Cardiac muscle cell (in vitro differentiated cells and primary cell): ENCODE results near the gene OR51V1. TPM values are rescaled to one million over a fixed set of nuclear protein-coding genes. Genes with fewer than 3 reads are reported as not detected.

Source experiments
- DNase-seq, 2 donors: peaks; one replicate each; pipeline versions ENCODE4 v3.0.0 to v3.0.0-alpha.2; 2010 to 2017; ENCODE audit warnings: low read depth in 1 of 2, low spot score in 1 of 2
- H3K27ac ChIP-seq: fragments of 200-600 bp; sonication (generic); 2 replicates; pipeline ENCODE4 v1.5.1; 2016
- H3K27me3 ChIP-seq: fragments of 200-600 bp; sonication (generic); 2 replicates; pipeline ENCODE4 v1.6.0; 2016; ENCODE audit warnings: control low read depth
- H3K36me3 ChIP-seq: fragments of 200-600 bp; sonication (generic); 2 replicates; pipeline ENCODE4 v1.5.1; 2016; ENCODE audit warnings: control low read depth
- H3K4me1 ChIP-seq: fragments of 200-600 bp; sonication (generic); 2 replicates; pipeline ENCODE4 v1.8.1; 2017; ENCODE audit warnings: low read depth, mild to moderate bottlenecking, mixed run types
- H3K4me3 ChIP-seq: fragments of 200-600 bp; sonication (generic); 2 replicates; pipeline ENCODE4 v1.5.1; 2016; ENCODE audit warnings: mild to moderate bottlenecking
- H3K9me3 ChIP-seq: fragments of 200-600 bp; sonication (generic); 2 replicates; pipeline ENCODE4 v1.5.1; 2017; ENCODE audit warnings: low read depth, mild to moderate bottlenecking, control low read depth
- polyA plus RNA-seq: library from polyadenylated mRNA; unstranded; fragments of >200 nt; fragmentation: Nextera tagmentation; extraction: Ambion mirVana; gene quantifications from 2 replicates; pipeline ENCODE4 v1.2.1, GENCODE V29; 2016
- total RNA-seq: library from RNA; depleted of rRNA; stranded (reverse); fragments of >200 nt; gene quantifications from 2 replicates; pipeline ENCODE4 v1.2.3, GENCODE V29; 2016
- TF ChIP-seq, protein P1 (sequence below): IDR thresholded peaks from 2 replicates; pipeline ENCODE4 v1.5.1; 2012; ENCODE audit warnings: low read depth, mild to moderate bottlenecking, low read length

OR51V1 gene
- total and polyA plus RNA-seq, 2 experiments from 2014 or later = not detected

GRCh38 chr11:5225480-5225871 lies 25.0 kb upstream of the OR51V1 start:
- Histone ChIP-seq H3K4me1 (no peaks in the 10 kb centered on the region), H3K27me3 (no peaks in the 10 kb centered on the region), H3K9me3 (no peaks in the 10 kb centered on the region), H3K4me3 (no peak overlapping the region), H3K36me3 (no peaks in the 10 kb centered on the region), H3K27ac (no peak overlapping the region)
- TF ChIP-seq, protein P1, sequence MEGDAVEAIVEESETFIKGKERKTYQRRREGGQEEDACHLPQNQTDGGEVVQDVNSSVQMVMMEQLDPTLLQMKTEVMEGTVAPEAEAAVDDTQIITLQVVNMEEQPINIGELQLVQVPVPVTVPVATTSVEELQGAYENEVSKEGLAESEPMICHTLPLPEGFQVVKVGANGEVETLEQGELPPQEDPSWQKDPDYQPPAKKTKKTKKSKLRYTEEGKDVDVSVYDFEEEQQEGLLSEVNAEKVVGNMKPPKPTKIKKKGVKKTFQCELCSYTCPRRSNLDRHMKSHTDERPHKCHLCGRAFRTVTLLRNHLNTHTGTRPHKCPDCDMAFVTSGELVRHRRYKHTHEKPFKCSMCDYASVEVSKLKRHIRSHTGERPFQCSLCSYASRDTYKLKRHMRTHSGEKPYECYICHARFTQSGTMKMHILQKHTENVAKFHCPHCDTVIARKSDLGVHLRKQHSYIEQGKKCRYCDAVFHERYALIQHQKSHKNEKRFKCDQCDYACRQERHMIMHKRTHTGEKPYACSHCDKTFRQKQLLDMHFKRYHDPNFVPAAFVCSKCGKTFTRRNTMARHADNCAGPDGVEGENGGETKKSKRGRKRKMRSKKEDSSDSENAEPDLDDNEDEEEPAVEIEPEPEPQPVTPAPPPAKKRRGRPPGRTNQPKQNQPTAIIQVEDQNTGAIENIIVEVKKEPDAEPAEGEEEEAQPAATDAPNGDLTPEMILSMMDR = no peak
- DNase-seq = no peak

GRCh38 chr11:5224538-5225479 lies 24.3 kb upstream of the OR51V1 start:
- Histone ChIP-seq H3K4me3 (no peak overlapping the region), H3K4me1 (no peaks in the 10 kb centered on the region), H3K27me3 (no peaks in the 10 kb centered on the region), H3K36me3 (no peaks in the 10 kb centered on the region), H3K9me3 (no peaks in the 10 kb centered on the region), H3K27ac (no peak overlapping the region)
- TF ChIP-seq, protein P1 = no peak
- DNase-seq = no peak

DNA sequence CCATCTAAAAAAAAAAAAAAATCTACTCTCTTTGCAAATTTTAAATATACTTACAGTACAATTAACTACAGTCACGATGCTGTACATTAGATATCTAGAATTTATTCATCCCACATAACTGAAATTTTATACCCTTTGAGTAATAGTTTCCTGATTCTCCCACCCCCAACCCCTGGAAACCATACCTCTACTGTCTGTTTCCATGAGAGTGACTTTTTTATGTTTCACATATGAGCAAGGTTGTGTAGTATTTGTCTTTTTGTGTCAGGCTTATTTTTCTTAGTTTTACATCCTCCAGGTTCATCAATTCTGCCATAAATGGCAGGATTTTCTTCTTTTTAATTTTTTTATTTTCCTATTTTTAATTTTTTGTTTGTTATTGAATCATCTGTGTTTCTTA lies 23.2 kb upstream of the OR51V1 start:
- Histone ChIP-seq H3K36me3 (no peaks in the 10 kb centered on the region), H3K4me1 (no peaks in the 10 kb centered on the region), H3K4me3 (no peak overlapping the region), H3K27ac (no peak overlapping the region), H3K9me3 (no peaks in the 10 kb centered on the region), H3K27me3 (no peaks in the 10 kb centered on the region)
- no peak for DNase-seq
- TF ChIP-seq, protein P1 = no peak

DNA sequence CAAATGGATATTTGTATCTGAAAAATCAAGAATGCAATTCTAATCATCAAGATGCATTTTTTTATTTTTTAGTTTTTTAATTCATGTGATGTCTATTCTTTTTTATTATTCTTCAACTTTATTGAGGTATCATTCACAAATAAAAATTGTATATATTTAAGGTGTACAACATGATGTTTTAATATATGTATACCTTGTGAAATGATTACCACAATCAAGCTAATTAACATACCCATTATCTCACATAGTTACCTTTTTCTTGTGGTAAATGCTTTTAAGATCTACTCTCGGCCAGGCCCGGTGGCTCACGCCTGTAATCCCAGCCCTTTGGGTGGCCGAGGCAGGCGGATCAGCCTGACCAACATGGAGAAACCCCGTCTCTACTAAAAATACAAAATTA lies 22.7 kb upstream of the OR51V1 start:
- no peaks in the 10 kb centered on the region for H3K36me3 ChIP-seq
- TF ChIP-seq, protein P1 = no peak
- no peak overlapping the region for H3K4me3 ChIP-seq
- no peaks in the 10 kb centered on the region for H3K27me3 ChIP-seq
- H3K9me3 ChIP-seq = no peaks in the 10 kb centered on the region
- DNase-seq = no peak
- H3K4me1 ChIP-seq = no peaks in the 10 kb centered on the region
- H3K27ac ChIP-seq = no peak overlapping the region

- no peak overlapping the region for H3K27ac ChIP-seq
- no peaks in the 10 kb centered on the region for H3K9me3 ChIP-seq
- no peak for DNase-seq
- no peaks in the 10 kb centered on the region for H3K4me1 ChIP-seq
- no peaks in the 10 kb centered on the region for H3K36me3 ChIP-seq
- H3K27me3 ChIP-seq = no peaks in the 10 kb centered on the region
- no peak overlapping the region for H3K4me3 ChIP-seq
- TF ChIP-seq, protein P1 = no peak
These were observed 9.9 kb upstream of the OR51V1 start for GRCh38 chr11:5210376-5210885.
